ENCODE measurements around the gene KNL1.

DNA sequence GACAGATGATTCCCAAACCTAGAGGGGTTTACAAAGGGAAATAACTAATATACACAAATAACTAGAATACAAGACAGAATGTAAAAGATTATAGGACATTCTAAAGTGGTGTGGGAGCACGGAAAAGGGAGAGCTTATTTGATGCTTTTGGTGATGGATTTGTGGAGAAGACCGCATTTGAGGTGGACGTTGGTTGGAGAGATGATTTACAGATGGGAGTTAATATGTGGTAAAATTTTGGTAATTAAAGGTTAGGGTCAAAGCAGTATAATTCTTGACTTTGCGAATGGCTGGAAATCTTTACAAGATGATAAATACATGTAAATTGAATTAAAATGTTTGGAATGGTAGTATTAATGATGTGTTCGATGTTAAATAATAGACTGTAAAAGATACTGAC, 1.2 kb downstream of the KNL1 start:
- TF ChIP-seq CTCF (IDR thresholded peaks at IDR 0.05) (no peak), POLR2A (IDR thresholded peaks at IDR 0.05) (no peak)
